ENCODE data around the gene ERF. TPM values are rescaled to one million over a fixed set of nuclear protein-coding genes. Genes with fewer than 3 reads are reported as not detected.

The ERF gene
- total and polyA plus RNA-seq, 2 donors (not counting 1 experiment from before 2014, with no cell fraction given) = 48.6 to 51.5 TPM

- ATAC-seq (ENCODE audit: low read depth) (no peak), DNase-seq (no peak)
- Histone ChIP-seq H3K9ac (ENCODE audit: low read length) (no peak overlapping the region), H2AFZ (ENCODE audit: insufficient read depth, low read depth, low read length, poor library complexity, severe bottlenecking) (no peak overlapping the region), H3K27ac (ENCODE audit: low read length in 2 of 2) (no peak overlapping the region), H4K20me1 (ENCODE audit: control insufficient read depth, insufficient read depth, low read length, poor library complexity, severe bottlenecking) (peaks cover 15% of the 10 kb centered on the region), H3K27me3 (replicated peaks in 1 of 4; ENCODE audit: control extremely low read depth in 1 of 4, control insufficient read depth in 3 of 4, insufficient read depth in 4 of 4, low read length in 3 of 4) (no peaks in the 10 kb centered on the region), H3K79me2 (ENCODE audit: control insufficient read depth, insufficient read depth, low read length) (no peaks in the 10 kb centered on the region), H3K4me2 (replicated peaks; ENCODE audit: low read depth, low read length, poor library complexity, severe bottlenecking) (no peak overlapping the region), H3K4me1 (ENCODE audit: control insufficient read depth in 2 of 2, insufficient read depth in 2 of 2, low read length in 2 of 2) (peaks cover 3 to 10% of the 10 kb centered on the region in 2 donors), H3K9me3 (ENCODE audit: control extremely low read depth in 1 of 3, control insufficient read depth in 2 of 3, insufficient read depth in 1 of 3, low read length in 2 of 3) (no peaks in the 10 kb centered on the region), H3K36me3 (replicated peaks in 1 of 2; ENCODE audit: control extremely low read depth in 1 of 2, control insufficient read depth in 1 of 2, extremely low read depth in 1 of 2, insufficient read depth in 2 of 2, low read length in 1 of 2) (peaks cover 1 to 52% of the 10 kb centered on the region in 2 experiments), H3K4me3 (ENCODE audit: control extremely low read depth in 1 of 5, extremely low read depth in 1 of 5, insufficient read depth in 1 of 5, low read depth in 2 of 5, low read length in 4 of 5) (no peak overlapping the region)
- H3K27me3 Mint-ChIP-seq = no peaks in the 10 kb centered on the region
- H3K27ac Mint-ChIP-seq = no peak overlapping the region
- POLR2A ChIA-PET = no interaction called here
- H3K4me1 Mint-ChIP-seq = peaks cover 11% of the 10 kb centered on the region
- no peak overlapping the region for H3K4me3 Mint-ChIP-seq
- TF ChIP-seq CTCF (IDR thresholded peaks at IDR 0.05) (no peak), EZH2 (IDR thresholded peaks at IDR 0.05; ENCODE audit: borderline replicate concordance, insufficient read depth, low read depth, low read length, poor library complexity, severe bottlenecking) (no peak)
- WGBS (ENCODE audit: insufficient coverage) = 91% methylated on average over 17 of the region's 24 CpGs
- CTCF ChIA-PET = interaction anchor here (1.0 to 1.6 kb wide), 6 partner anchors 9 to 186 kb away, joined by 3 to 7 read pairs (median 4); no protein-coding TSS in a partner anchor
- intact Hi-C loops (cut with micrococcal nuclease) = loop anchor here (5.0 kb wide), 1 partner anchor 112 kb away; no protein-coding TSS in a partner anchor
- H3K9me3 Mint-ChIP-seq (ENCODE audit: insufficient read depth) = no peaks in the 10 kb centered on the region
Measured at GRCh38 chr19:42294471-42295137, 39.7 kb upstream of the ERF start.

GRCh38 chr19:42293948-42294347 is 39.0 kb upstream of the ERF start:
- ATAC-seq (ENCODE audit: low read depth) = no peak
- no peak overlapping the region for H3K4me3 ChIP-seq (ENCODE audit: control extremely low read depth in 1 of 5, extremely low read depth in 1 of 5, insufficient read depth in 1 of 5, low read depth in 2 of 5, low read length in 4 of 5)
- intact Hi-C loops (cut with micrococcal nuclease) = no loop called here
- H2AFZ ChIP-seq (ENCODE audit: insufficient read depth, low read depth, low read length, poor library complexity, severe bottlenecking) = no peak overlapping the region
- 78% methylated on average over 15 of the region's 15 CpGs for WGBS (ENCODE audit: insufficient coverage)
- no peaks in the 10 kb centered on the region for H3K27me3 Mint-ChIP-seq
- H3K36me3 ChIP-seq (replicated peaks in 1 of 2; ENCODE audit: control extremely low read depth in 1 of 2, control insufficient read depth in 1 of 2, extremely low read depth in 1 of 2, insufficient read depth in 2 of 2, low read length in 1 of 2) = peaks cover 1 to 58% of the 10 kb centered on the region in 2 experiments
- H3K4me2 ChIP-seq (replicated peaks; ENCODE audit: low read depth, low read length, poor library complexity, severe bottlenecking) = no peak overlapping the region
- no peaks in the 10 kb centered on the region for H3K79me2 ChIP-seq (ENCODE audit: control insufficient read depth, insufficient read depth, low read length)
- ChIA-PET CTCF (interaction anchor here (1.0 to 2.3 kb wide), 5 partner anchors 12 to 185 kb away, joined by 3 to 6 read pairs (median 4); partner anchors contain the start of gene POU2F2), POLR2A (no interaction called here)
- TF ChIP-seq CTCF (IDR thresholded peaks at IDR 0.05) = no peak
- no peak for TF ChIP-seq EZH2 (IDR thresholded peaks at IDR 0.05; ENCODE audit: borderline replicate concordance, insufficient read depth, low read depth, low read length, poor library complexity, severe bottlenecking)
- H3K9me3 ChIP-seq (ENCODE audit: control extremely low read depth in 1 of 3, control insufficient read depth in 2 of 3, insufficient read depth in 1 of 3, low read length in 2 of 3) = no peaks in the 10 kb centered on the region
- DNase-seq = no peak
- H3K27ac Mint-ChIP-seq = no peak overlapping the region
- peaks cover 16% of the 10 kb centered on the region for H4K20me1 ChIP-seq (ENCODE audit: control insufficient read depth, insufficient read depth, low read length, poor library complexity, severe bottlenecking)
- H3K4me3 Mint-ChIP-seq = no peak overlapping the region
- H3K9me3 Mint-ChIP-seq (ENCODE audit: insufficient read depth) = no peaks in the 10 kb centered on the region
- H3K9ac ChIP-seq (ENCODE audit: low read length) = no peak overlapping the region
- no peak overlapping the region for H3K27ac ChIP-seq (ENCODE audit: low read length in 2 of 2)
- H3K4me1 Mint-ChIP-seq = peaks cover 11% of the 10 kb centered on the region
- peaks cover 3 to 10% of the 10 kb centered on the region in 2 donors for H3K4me1 ChIP-seq (ENCODE audit: control insufficient read depth in 2 of 2, insufficient read depth in 2 of 2, low read length in 2 of 2)
- no peaks in the 10 kb centered on the region for H3K27me3 ChIP-seq (replicated peaks in 1 of 4; ENCODE audit: control extremely low read depth in 1 of 4, control insufficient read depth in 3 of 4, insufficient read depth in 4 of 4, low read length in 3 of 4)

Measured in B cell (primary cell).